GM23338 (cell line): ENCODE measurements around the gene VEPH1. TPM values are rescaled to one million over a fixed set of nuclear protein-coding genes. Genes with fewer than 3 reads are reported as not detected.

Experiments used
- ATAC-seq: fragments of 200-7000 bp; cut with Tn5 transposase; 3 replicates; pipeline ENCODE4 v1.9.1; 2020
- DNase-seq: peaks from one replicate; pipeline ENCODE4 v3.0.0-alpha.2; 2015; ENCODE audit warnings: low spot score
- H2AFZ ChIP-seq: fragments of 200-600 bp; sonication (generic); 2 replicates; pipeline ENCODE4 v1.8.0; 2016; ENCODE audit warnings: antibody characterized with exemption, mild to moderate bottlenecking, moderate library complexity
- H3F3A ChIP-seq: fragments of 200-600 bp; sonication (generic); replicated peaks from 2 replicates; pipeline ENCODE4 v1.8.0; 2017; ENCODE audit warnings: antibody characterized with exemption, mixed run types, low read depth
- H3K27ac ChIP-seq: fragments of 200-600 bp; sonication (generic); 2 replicates; pipeline ENCODE4 v1.6.1; 2016; ENCODE audit warnings: low read depth
- H3K27me3 ChIP-seq: fragments of 200-600 bp; sonication (generic); 2 replicates; pipeline ENCODE4 v1.8.0; 2016; ENCODE audit warnings: mild to moderate bottlenecking, mixed run types, moderate library complexity; ENCODE audit not compliant: insufficient read depth
- H3K36me3 ChIP-seq: fragments of 200-600 bp; sonication (generic); 2 replicates; pipeline ENCODE4 v1.8.0; 2016; ENCODE audit warnings: mild to moderate bottlenecking; ENCODE audit not compliant: insufficient read depth
- H3K4me1 ChIP-seq: fragments of 200-600 bp; sonication (generic); 2 replicates; pipeline ENCODE4 v1.8.0; 2016; ENCODE audit warnings: mild to moderate bottlenecking, moderate library complexity; ENCODE audit not compliant: insufficient read depth
- H3K4me2 ChIP-seq: fragments of 200-600 bp; sonication (generic); 2 replicates; pipeline ENCODE4 v1.7.1; 2017; ENCODE audit warnings: mixed run types
- H3K4me3 ChIP-seq: fragments of 200-600 bp; sonication (generic); 2 replicates; pipeline ENCODE4 v1.6.1; 2016; ENCODE audit warnings: mixed run types
- H3K79me2 ChIP-seq: fragments of 200-600 bp; sonication (generic); replicated peaks from 2 replicates; pipeline ENCODE4 v1.8.0; 2017; ENCODE audit warnings: mild to moderate bottlenecking; ENCODE audit not compliant: insufficient read depth
- H3K9me2 ChIP-seq: fragments of 200-600 bp; sonication (generic); 2 replicates; pipeline ENCODE4 v1.8.0; 2017; ENCODE audit not compliant: insufficient read depth
- H4K20me1 ChIP-seq: fragments of 200-600 bp; sonication (generic); replicated peaks from 2 replicates; pipeline ENCODE4 v1.8.0; 2017; ENCODE audit warnings: mild to moderate bottlenecking; ENCODE audit not compliant: insufficient read depth
- H3K27ac Mint-ChIP-seq: 2 replicates; pipeline ENCODE4 v1.8.0; 2020; ENCODE audit warnings: inconsistent platforms, mild to moderate bottlenecking, moderate library complexity, mixed read lengths
- H3K27me3 Mint-ChIP-seq: 3 replicates; pipeline ENCODE4 v1.8.0; 2022; ENCODE audit warnings: low read depth, mild to moderate bottlenecking, moderate library complexity, mixed read lengths, inconsistent platforms; ENCODE audit not compliant: insufficient read depth, poor library complexity
- H3K36me3 Mint-ChIP-seq: 3 replicates; pipeline ENCODE4 v1.8.0; 2021; ENCODE audit warnings: low read depth, mild to moderate bottlenecking, inconsistent platforms, moderate library complexity, mixed read lengths
- H3K4me1 Mint-ChIP-seq: 3 replicates; pipeline ENCODE4 v1.8.0; 2020; ENCODE audit warnings: mild to moderate bottlenecking, inconsistent platforms, mixed read lengths
- H3K4me3 Mint-ChIP-seq: 3 replicates; pipeline ENCODE4 v1.8.0; 2021; ENCODE audit warnings: moderate library complexity, mild to moderate bottlenecking, inconsistent platforms, mixed read lengths
- H3K9me3 Mint-ChIP-seq: 3 replicates; pipeline ENCODE4 v1.8.0; 2020; ENCODE audit warnings: moderate library complexity, mild to moderate bottlenecking, inconsistent platforms, mixed read lengths
- CREB1 ChIP-seq: fragments of 250-450 bp; sonication (Bioruptor Pico); IDR thresholded peaks from 2 replicates; pipeline ENCODE4 v1.5.0; 2020; ENCODE audit warnings: low read depth, mild to moderate bottlenecking, moderate library complexity
- CTCF ChIP-seq, 2 experiments: fragments of 200-600 bp in 1 of 2; sonication (generic) in 1 of 2; conservative IDR thresholded peaks; 2 replicates each; pipeline versions ENCODE4 v1.5.1 to v1.6.1; 2016 to 2017; ENCODE audit warnings: antibody characterized with exemption in 2 of 2, low read depth in 2 of 2, mild to moderate bottlenecking in 2 of 2, moderate library complexity in 1 of 2
- EZH2 ChIP-seq: fragments of 200-600 bp; sonication (generic); IDR thresholded peaks from one replicate; pipeline ENCODE4 v1.8.0; 2017; ENCODE audit warnings: antibody characterized with exemption, mild to moderate bottlenecking, low read depth; ENCODE audit not compliant: unreplicated experiment
- EZH2phosphoT487 ChIP-seq: fragments of 200-600 bp; sonication (generic); IDR thresholded peaks from one replicate; pipeline ENCODE4 v1.8.1; 2018; ENCODE audit warnings: antibody characterized with exemption; ENCODE audit not compliant: unreplicated experiment
- JUNB ChIP-seq: IDR thresholded peaks from one replicate; pipeline ENCODE4 v1.6.1; 2016; ENCODE audit warnings: antibody characterized with exemption; ENCODE audit not compliant: unreplicated experiment
- NANOG ChIP-seq: IDR thresholded peaks from 2 replicates; pipeline ENCODE4 v1.6.1; 2016; ENCODE audit warnings: antibody characterized with exemption, borderline replicate concordance
- REST ChIP-seq: IDR thresholded peaks from one replicate; pipeline ENCODE4 v1.6.1; 2018; ENCODE audit warnings: antibody characterized with exemption; ENCODE audit not compliant: unreplicated experiment
- ZNF114 ChIP-seq: fragments of 250-450 bp; sonication (Bioruptor Pico); IDR thresholded peaks from 2 replicates; pipeline ENCODE4 v1.5.0; 2020; ENCODE audit warnings: mild to moderate bottlenecking, moderate library complexity
- ZNF331 ChIP-seq: fragments of 250-450 bp; sonication (Bioruptor Pico); IDR thresholded peaks from 2 replicates; pipeline ENCODE4 v1.5.0; 2020; ENCODE audit warnings: low read depth, mild to moderate bottlenecking, moderate library complexity
- polyA plus RNA-seq: library from polyadenylated mRNA; unstranded; fragments of >200 nt; fragmentation: Nextera tagmentation; extraction: Ambion mirVana; gene quantifications from 2 replicates; pipeline ENCODE4 v1.2.1, GENCODE V29; 2016
- total RNA-seq: library from RNA; depleted of rRNA; stranded (reverse); fragments of >200 nt; shearing (Covaris generic); gene quantifications from 2 replicates; pipeline ENCODE4 v1.2.3, GENCODE V29; 2014

The VEPH1 gene
- total and polyA plus RNA-seq, 2 experiments from 2014 or later: 15.4 to 33.8 TPM

GRCh38 chr3:157532529-157533297, 29.5 kb upstream of the VEPH1 start:
- peak overlapping the region; percentile 3; the same call in 1 of the 2 replicates for H2AFZ ChIP-seq
- H3F3A ChIP-seq: no peaks in the 10 kb centered on the region
- no peaks in the 10 kb centered on the region; the same call in 2 of the 3 replicates for H3K9me3 Mint-ChIP-seq
- no peaks in the 10 kb centered on the region for H4K20me1 ChIP-seq
- H3K27ac Mint-ChIP-seq: no peak overlapping the region
- H3K4me3 ChIP-seq: no peak overlapping the region
- H3K27ac ChIP-seq: no peak overlapping the region
- H3K4me2 ChIP-seq: no peak overlapping the region
- TF ChIP-seq ZNF114 (CRISPR knock-in tag): no peak
- TF ChIP-seq REST: no peak
- TF ChIP-seq CREB1: no peak
- TF ChIP-seq JUNB: no peak
- no peak for TF ChIP-seq NANOG
- TF ChIP-seq CTCF (conservative IDR thresholded peaks at IDR 0.05; ENCODE audit: low read depth in 2 of 2): peak; percentile 88 to 94
- TF ChIP-seq EZH2: no peak
- TF ChIP-seq ZNF331 (CRISPR knock-in tag): no peak
- no peak overlapping the region for H3K4me3 Mint-ChIP-seq
- no peaks in the 10 kb centered on the region for H3K79me2 ChIP-seq
- H3K4me1 ChIP-seq: no peaks in the 10 kb centered on the region
- H3K9me2 ChIP-seq: no peaks in the 10 kb centered on the region
- peak; percentile 95 for DNase-seq
- H3K27me3 ChIP-seq: no peaks in the 10 kb centered on the region
- H3K27me3 Mint-ChIP-seq: no peaks in the 10 kb centered on the region
- no peaks in the 10 kb centered on the region for H3K4me1 Mint-ChIP-seq
- no peaks in the 10 kb centered on the region for H3K36me3 Mint-ChIP-seq
- no peaks in the 10 kb centered on the region for H3K36me3 ChIP-seq
- peak; percentile 97 for ATAC-seq

GRCh38 chr3:157531771-157532170, 28.6 kb upstream of the VEPH1 start:
- no peak overlapping the region for H3K4me3 ChIP-seq
- H3K4me1 ChIP-seq: no peaks in the 10 kb centered on the region
- H3K27me3 ChIP-seq: no peaks in the 10 kb centered on the region
- no peak for DNase-seq
- no peak overlapping the region for H3K27ac ChIP-seq
- H4K20me1 ChIP-seq: no peaks in the 10 kb centered on the region
- H3K9me2 ChIP-seq: no peaks in the 10 kb centered on the region
- no peak overlapping the region for H2AFZ ChIP-seq
- no peak overlapping the region for H3K4me2 ChIP-seq
- Mint-ChIP-seq H3K27me3 (no peaks in the 10 kb centered on the region), H3K9me3 (no peaks in the 10 kb centered on the region; the same call in 2 of the 3 replicates), H3K36me3 (no peaks in the 10 kb centered on the region), H3K4me3 (no peak overlapping the region), H3K27ac (0 out of 2 replicates have a peak overlapping the region, but pooled peaks have one; percentile 28), H3K4me1 (no peaks in the 10 kb centered on the region)
- no peak for ATAC-seq
- H3F3A ChIP-seq: no peaks in the 10 kb centered on the region
- H3K36me3 ChIP-seq: no peaks in the 10 kb centered on the region
- no peaks in the 10 kb centered on the region for H3K79me2 ChIP-seq
- no peak for TF ChIP-seq CTCF (conservative IDR thresholded peaks at IDR 0.05; ENCODE audit: low read depth in 2 of 2)
- no peak for TF ChIP-seq EZH2phosphoT487
- TF ChIP-seq CREB1: no peak
